SK-MEL-5 (cell line): ENCODE results near the gene PCYT1B. TPM values are rescaled to one million over a fixed set of nuclear protein-coding genes. Genes with fewer than 3 reads are reported as not detected.
A peak's percentile ranks its signal among the peaks of the same experiment; 100 is the strongest.
"Not testable (repeated sequence)": the region's sequence is repeated elsewhere in the genome, so short reads cannot be mapped to it uniquely, and the experiment has no call there.

Experiments used
- DNase-seq: peaks from one replicate; pipeline ENCODE4 v3.0.0-alpha.2; 2016; ENCODE audit warnings: low read depth, low spot score
- in situ Hi-C: cut with HindIII; loops from 2 replicates; pipeline ENCODE4 v1.10.0; 2016; ENCODE audit warnings: low sequenced_read_pairs, high pct_unique_total_duplicates, low pct_unique_long_range_greater_than_20kb
- total RNA-seq: library from RNA; depleted of rRNA; stranded (reverse); fragments of >200 nt; shearing (Covaris generic); gene quantifications from 2 replicates; pipeline ENCODE4 v1.2.3, GENCODE V29; 2014

The PCYT1B gene
- total RNA-seq, 1 experiment from 2014 or later, result 1.6 TPM

DNA sequence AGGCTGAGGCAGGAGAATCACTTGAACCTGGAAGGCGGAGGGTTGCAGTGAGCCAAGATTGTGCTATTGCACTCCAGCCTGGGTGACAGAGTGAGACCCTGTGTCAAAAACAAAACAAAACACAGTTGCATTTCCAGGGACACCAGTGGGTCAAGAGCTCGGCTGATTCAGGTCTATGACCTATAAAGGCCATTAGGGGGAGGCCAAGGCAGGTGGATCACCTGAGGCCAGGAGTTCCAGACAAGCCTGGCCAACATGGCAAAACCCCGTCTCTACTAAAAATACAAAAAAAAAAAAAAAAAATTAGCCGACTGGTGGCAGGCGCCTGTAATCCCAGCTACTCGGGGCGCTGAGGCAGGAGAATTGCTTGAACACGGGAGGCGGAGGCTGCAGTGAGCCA, 8.5 kb upstream of the PCYT1B start:
- DNase-seq, in situ Hi-C loops: not testable (repeated sequence)

DNA sequence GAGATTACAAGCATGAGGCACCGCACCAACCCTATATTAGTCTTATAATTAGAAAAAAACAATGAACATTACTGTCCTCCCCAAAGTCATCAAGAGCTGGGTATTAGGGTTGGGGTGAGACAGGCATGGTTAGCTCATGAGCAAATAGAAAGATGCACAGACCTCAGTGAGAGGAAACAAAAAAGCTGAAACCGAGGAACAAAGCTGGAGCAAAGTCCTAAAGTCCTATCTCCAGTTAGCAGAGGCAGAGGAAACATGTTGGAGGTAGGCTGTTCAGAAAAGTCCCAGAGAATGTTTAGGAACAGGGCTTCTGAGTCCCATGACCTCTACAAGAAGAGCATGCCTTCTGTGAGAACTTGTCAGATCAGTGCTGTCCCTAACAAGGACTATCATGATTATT, 4.6 kb upstream of the PCYT1B start:
- in situ Hi-C loops, result no loop called here
- no peak for DNase-seq

DNA sequence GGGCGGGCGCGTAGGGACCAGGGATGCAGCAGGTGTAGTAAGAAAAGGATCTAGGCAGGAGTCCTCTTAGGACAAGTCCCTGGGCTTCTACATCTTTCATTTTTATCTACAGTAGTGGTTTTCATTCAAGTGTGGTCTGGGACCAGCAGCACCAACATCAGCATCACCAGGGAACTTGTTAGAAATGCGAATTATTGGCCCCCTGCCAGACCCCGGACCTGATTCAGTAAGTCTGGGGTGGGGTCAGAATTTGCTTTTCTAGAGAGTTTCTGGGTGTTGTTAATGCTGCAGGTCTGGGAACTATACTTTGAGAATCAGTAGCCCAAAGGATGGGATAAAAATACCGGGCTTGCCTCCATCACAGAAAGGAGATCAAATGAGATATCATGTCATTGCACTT, 1.3 kb upstream of the PCYT1B start:
- in situ Hi-C loops, result no loop called here
- no peak for DNase-seq

DNA sequence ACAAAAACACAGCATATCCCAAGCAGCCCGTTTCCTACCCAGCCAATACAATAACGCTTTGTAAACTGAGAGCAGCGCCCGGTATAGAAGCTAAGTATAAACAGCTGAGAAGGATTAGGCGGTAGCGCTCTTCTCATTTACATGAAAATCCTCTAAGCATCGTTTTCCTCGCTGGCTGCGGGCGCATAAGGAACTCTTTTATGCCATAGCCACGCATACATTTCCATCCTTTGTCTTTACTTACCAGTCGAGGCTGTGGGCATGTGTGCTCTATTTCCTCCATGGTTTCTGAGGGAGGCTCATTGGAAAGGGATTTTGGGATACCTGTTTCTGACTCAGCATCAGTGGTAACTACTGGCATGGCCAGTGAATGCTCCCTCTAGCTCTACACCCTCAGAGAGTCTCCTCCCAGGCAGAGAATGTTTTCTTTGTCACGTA, 383 bp downstream of the PCYT1B start:
- DNase-seq, result peak; percentile 13
- in situ Hi-C loops, result no loop called here

DNA sequence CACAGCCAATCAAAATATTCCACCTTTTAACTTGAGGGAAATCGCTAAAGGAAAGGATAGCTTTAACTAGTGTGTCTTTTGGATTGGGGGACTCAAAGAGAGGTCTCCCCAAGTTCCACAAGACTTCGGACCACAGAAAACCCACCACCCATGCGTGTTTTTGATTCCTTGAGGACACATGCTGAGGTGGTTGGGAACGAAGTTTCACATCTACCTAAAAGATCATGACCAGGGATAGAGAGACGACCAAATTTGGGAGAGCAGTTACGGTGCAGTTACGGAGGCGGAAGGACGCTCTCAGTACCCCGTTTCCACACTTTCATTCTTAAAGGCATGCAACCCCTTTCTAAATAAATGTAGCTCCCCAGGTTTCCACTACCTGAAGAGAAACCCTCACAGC, 1.1 kb downstream of the PCYT1B start:
- in situ Hi-C loops, result no loop called here
- DNase-seq, result no peak

DNA sequence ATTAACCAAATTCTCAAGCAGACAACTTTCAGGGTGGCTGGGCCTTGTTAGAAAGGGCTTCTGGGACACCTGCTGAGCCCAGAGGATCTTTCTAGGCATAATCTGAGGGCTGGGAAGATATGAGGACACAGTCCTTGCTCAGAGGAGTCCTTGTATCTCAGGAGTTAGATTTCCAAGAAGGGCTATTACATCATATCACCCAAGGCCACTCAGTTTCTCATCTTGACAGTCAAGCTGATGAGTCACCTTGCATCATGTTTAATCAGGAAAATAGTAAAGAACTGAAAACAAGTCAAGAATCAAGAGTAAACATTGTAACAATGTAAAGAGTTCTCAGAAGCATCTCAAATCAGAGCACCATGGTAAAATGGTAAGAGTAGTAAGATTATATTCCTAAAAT, 4.0 kb downstream of the PCYT1B start:
- no peak for DNase-seq
- in situ Hi-C loops, result no loop called here

DNA sequence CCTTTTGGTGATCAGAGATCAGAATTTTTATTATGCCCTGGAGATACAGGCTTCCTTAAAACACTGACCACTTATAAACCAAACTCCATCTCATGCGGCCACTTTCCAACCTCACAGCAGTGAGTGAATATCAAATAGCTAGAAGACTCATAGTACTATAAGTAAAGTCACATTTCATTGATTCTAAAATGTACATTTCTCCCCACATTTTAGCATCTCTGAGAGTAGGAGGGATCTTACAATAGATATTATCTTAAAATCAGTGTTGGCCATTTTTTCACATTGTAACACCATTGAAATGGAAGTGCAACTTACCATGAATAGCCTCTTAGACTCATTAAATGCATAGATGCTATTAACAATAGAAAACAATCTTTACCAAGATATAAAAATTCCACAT, 17.4 kb downstream of the PCYT1B start:
- peak; percentile 7 for DNase-seq
- in situ Hi-C loops, result no loop called here

DNA sequence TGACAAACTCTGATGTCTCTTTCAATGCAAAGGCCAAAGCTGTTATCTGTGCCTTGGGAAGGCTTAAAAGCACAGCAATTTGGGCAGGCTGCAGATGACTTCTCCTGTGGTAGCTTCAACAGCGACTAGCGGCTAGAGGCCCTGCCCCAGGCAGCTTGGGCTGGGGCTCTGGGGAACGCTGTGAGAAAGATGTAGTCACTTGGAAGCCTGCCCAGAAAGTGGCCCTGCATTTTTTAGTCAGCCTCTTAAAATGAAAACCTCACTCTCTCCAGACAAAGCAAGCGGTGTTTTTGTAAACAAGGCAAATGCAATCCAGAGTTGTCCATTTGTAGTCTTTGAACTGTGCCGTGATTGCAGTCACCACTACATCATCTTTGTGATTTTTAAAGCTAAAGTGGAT, 27.5 kb downstream of the PCYT1B start:
- in situ Hi-C loops, result no loop called here
- peak; percentile 2 for DNase-seq

DNA sequence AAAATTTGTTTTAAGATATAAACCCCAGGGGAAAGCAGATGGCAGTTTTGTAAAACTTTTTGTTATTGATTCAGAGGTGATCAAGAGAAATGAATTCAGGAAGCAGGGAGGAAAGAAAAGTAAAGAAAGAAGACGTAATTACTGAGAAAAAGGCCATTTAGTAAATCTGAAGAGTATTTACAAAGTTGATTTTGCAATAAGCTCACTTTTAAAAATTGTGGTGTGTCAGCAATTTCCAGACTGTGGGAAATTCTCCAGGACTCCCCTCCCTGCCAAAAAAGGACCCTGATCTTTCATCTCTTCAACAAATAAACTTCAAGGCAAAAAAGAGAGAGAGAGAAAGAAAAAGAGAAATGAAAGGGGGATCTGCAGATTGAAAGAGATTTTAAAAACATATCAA, 36.6 kb downstream of the PCYT1B start:
- DNase-seq, result no peak
- in situ Hi-C loops, result no loop called here

DNA sequence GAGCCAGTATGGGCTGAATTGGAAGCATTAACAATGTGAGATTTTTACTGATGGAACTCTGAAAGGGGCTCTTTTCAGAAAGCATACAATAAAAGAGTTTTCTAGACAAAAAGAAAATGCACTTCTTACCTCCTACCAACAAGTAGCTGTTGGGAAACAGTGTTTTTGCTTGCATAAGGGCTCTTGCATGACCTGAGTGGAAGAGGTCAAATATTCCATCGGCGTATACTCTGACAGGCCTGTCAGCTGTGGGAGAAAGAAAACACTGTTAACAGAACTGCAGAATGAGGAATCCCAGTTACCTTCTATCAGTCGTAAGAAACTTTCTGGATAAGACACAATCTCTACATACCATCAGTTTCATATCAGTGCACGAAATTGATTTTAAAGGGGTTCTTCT, 39.5 kb downstream of the PCYT1B start:
- DNase-seq, result no peak
- in situ Hi-C loops, result no loop called here

DNA sequence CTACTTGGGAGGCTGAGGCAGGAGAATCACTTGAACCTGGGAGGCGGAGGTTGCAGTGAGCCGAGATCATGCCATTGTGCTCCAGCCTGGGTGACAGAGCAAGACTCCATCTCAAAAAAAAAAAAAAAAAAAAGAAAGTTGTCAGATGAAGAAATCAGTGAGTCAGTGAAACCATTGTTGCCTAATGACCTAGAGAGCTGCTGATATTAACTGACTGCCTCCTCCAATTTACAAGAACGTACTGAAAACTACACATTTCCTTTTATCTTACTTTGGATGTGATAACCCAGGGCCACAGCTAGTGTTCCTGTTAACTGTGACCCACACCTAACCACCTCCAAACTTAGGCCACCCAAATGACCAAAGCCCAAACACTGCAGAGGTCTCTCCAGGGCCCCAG, 41.2 kb downstream of the PCYT1B start:
- DNase-seq, result not testable (repeated sequence)

DNA sequence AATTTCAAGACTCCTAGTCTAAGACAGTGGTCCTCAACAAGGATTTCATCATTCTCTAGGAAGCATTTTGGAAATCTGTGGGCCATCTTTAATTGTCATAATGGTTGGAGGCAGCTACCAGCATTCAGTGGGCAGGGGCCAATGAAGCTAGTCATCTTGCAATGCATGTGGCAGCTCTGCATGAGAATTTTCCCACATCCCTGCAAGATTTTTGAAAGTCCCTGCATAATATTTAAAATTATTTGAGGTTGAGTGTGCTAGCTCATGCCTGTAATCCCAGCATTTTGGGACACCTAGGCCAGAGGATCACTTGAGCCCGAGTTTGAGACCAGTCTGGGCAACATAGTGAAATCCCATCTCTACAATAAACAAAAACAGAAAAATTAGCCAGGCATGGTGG, 44.0 kb downstream of the PCYT1B start:
- DNase-seq, result no peak
- in situ Hi-C loops, result no loop called here

More for the DNA sequence above, 41.2 kb downstream of the PCYT1B start:
- in situ Hi-C loops, result not testable (repeated sequence)

DNA sequence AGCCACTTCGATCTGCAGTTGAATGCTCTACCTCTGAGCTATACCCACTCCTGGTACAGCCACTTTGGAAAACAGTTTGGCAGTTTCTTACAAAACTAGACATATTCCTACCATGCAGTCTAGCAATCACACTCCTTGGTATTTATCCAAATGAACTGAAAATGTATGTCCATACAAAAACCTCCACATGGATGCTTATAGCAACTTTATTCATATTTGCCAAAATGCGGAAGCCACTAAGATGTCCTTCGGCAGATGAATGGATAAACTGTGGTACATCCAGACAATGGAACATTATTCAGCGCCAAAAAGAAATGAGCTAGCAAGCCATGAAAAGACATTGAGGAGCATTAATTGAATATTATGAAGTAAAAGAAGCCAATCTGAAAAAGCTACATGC, 45.3 kb downstream of the PCYT1B start:
- in situ Hi-C loops, result no loop called here

DNA sequence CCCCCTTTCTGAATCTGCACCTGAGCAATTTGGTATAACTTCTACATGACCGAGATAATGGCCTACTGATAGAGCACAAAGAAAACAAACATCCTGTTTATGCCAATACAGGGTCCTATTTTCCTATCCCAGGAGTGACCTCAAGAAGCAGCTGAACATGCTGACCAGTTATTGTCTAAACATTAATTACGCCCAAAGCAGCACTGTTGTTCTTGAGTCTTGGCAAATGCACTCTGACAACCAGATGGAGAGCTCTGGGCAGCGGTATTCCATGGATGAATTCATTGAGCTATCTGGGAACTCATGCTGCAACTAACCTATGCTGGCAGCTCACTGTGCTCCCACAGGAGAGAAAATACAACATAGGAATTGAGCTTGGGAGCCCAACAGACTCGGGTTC, 52.6 kb downstream of the PCYT1B start:
- in situ Hi-C loops, result no loop called here
- DNase-seq, result no peak

More for the DNA sequence above, 45.3 kb downstream of the PCYT1B start:
- DNase-seq, result no peak

DNA sequence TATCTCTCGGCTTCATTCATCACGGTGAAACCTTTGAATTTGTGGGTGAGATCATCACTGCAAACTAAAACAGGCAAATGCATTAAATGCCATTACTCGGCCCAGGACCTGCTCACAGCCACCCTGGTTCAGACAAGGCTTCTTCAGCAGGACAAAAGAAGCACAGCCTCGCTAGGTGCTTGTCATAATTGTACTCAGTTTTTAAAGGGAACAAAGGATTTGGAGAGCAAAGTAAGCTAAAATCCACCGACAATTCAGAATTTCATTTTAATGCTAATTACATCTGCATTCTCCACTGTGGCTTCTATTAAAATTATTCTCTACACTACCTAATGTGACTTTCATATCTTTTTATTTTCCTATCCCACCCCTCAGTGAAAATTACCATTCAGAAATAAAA, 57.0 kb downstream of the PCYT1B start:
- in situ Hi-C loops, result no loop called here
- DNase-seq, result no peak

DNA sequence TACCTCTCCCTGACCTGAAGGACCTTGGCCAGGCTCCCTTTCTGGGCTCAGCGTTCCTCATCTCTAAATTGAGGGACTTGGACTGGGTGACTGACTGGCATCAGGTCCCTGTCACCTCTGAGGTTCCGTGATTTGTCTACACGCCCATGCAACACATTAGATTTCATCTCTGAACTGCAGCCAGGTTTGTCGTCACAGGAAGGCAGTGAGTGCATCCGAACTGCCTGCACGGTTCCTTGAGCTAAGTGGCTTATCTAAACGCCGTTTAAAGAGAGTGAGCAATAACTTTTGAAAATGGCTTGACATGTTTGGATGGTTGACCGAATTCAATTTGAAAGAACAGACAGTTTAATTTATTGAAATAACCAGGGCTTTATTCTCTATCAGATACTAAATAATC, 70.1 kb downstream of the PCYT1B start:
- in situ Hi-C loops, result no loop called here
- DNase-seq, result no peak

DNA sequence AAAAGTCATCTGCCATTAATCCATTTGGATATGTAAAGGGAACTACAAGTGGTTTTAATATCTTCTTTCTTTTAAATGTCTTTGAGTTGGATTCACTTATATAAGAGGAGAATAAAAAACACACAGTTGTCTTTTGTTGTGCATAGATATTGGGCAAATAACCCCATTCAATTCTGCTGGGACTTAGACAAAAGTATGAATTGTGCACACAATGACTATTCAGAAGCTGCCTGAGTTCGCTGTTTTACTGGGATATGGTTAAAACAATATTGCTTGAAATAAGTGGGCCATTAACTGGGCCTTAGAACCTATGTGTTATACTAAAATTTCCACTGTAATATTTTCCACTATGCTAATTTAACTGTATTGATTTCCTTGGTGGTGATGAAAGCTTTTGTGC, 71.7 kb downstream of the PCYT1B start:
- in situ Hi-C loops, result no loop called here
- peak; percentile 30 for DNase-seq

DNA sequence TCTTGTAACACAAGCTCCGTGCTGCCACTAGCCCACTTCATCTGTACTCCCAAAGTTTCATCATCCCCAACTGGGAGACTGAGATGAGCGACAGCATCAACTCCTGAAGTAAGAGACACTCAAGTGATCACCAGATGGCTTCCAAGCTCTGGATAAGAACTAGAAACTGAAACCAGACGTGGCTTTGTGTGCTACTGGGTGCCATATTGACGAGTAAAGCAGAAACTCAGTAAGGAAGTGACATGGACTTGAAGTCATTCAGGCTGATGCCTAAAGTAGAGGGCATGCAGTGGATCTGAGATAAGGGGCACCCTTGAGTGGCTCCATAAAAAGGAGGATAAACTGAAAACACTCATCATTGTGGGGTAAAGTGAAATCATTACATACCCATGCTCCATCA, 72.4 kb downstream of the PCYT1B start:
- in situ Hi-C loops, result no loop called here
- no peak for DNase-seq

DNA sequence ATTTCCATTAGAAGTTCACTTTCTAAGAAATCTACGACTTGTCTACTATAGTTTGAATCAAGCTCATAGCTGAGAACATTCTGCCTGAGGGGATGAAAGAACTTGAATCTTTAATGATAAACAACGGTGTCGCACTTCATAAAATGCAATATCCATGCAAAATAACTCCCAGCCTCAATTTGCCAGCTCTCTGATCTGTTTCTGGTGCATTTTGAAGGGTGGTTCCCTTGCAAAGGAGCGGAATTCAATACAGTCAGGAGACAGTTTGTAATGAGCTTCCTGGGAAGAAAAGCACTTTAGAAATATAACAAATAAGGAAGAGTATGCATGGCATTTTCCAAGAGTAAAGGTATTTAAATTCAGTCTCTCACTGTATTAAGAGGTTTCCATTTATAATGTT, 80.0 kb downstream of the PCYT1B start:
- no peak for DNase-seq
- in situ Hi-C loops, result no loop called here

DNA sequence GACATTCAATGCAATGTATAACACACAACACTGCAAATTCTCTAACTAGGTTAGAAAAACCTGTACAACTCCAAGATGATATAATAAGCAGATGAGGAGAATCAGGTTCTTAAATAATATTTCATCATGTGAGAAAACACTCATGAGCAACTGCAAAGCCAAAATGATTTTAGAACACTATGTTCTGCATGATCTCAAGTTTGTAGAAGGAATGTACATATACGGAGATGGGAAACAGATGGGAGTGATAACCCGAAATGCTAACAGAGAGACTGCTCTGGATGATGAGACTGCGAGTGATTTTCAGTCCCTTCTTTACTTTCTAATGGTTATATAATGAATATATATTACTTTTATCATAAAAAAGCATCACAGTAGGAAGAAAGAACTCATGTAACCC, 80.9 kb downstream of the PCYT1B start:
- no peak for DNase-seq
- in situ Hi-C loops, result no loop called here
